ENCODE results near the gene TUBA1C.

DNA sequence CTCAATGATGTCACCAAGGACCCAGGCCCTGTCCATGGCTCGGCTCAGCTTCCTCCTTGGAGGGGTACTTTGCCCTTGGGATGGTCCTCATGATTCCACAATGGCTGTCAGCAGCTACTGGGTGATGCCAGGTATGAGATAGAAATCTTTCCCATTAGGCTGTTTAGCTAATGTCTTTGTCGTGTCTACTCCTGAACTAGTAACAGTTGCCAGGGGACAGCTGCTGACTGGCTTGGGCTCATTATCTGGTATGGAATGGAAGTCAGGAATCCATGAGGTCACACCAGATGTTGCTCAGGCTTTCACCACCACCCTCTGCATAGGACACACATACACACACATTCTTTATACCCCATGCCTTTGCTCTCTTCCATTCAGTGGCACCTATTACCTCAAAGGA is 39.3 kb downstream of the TUBA1C start:
- TF ChIP-seq, protein P1, sequence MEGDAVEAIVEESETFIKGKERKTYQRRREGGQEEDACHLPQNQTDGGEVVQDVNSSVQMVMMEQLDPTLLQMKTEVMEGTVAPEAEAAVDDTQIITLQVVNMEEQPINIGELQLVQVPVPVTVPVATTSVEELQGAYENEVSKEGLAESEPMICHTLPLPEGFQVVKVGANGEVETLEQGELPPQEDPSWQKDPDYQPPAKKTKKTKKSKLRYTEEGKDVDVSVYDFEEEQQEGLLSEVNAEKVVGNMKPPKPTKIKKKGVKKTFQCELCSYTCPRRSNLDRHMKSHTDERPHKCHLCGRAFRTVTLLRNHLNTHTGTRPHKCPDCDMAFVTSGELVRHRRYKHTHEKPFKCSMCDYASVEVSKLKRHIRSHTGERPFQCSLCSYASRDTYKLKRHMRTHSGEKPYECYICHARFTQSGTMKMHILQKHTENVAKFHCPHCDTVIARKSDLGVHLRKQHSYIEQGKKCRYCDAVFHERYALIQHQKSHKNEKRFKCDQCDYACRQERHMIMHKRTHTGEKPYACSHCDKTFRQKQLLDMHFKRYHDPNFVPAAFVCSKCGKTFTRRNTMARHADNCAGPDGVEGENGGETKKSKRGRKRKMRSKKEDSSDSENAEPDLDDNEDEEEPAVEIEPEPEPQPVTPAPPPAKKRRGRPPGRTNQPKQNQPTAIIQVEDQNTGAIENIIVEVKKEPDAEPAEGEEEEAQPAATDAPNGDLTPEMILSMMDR (IDR thresholded peaks at IDR 0.05), result no peak
- no peak for TF ChIP-seq POLR2AphosphoS5 (IDR thresholded peaks at IDR 0.05)
- TF ChIP-seq POLR2A (IDR thresholded peaks at IDR 0.05), result no peak
- no peak for TF ChIP-seq EP300 (IDR thresholded peaks at IDR 0.05)

All from gastroesophageal sphincter (tissue), 3 donors.